CD4-positive, alpha-beta T cell treated with Interferon gamma for 1 hour (primary cell): ENCODE measurements around the gene IFITM10.
A peak's percentile ranks its signal among the peaks of the same experiment; 100 is the strongest.

Source experiments
- DNase-seq: peaks from one replicate; pipeline ENCODE4 v3.0.0-alpha.2; 2020

IFITM10 gene

GRCh38 chr11:1762537-1763302, 12.3 kb upstream of the IFITM10 start:
- no peak for DNase-seq

GRCh38 chr11:1761857-1762536, 11.6 kb upstream of the IFITM10 start:
- no peak for DNase-seq

- DNase-seq: no peak
These were observed 10.9 kb upstream of the IFITM10 start for GRCh38 chr11:1761110-1761856.

- peak; percentile 82 for DNase-seq
These were observed 10.1 kb upstream of the IFITM10 start for GRCh38 chr11:1760351-1761109.

GRCh38 chr11:1759851-1760220, 9.4 kb upstream of the IFITM10 start:
- DNase-seq: no peak

GRCh38 chr11:1759151-1759850, 8.9 kb upstream of the IFITM10 start:
- DNase-seq: no peak

- DNase-seq: no peak
These were observed 8.3 kb upstream of the IFITM10 start for GRCh38 chr11:1758611-1759150.

GRCh38 chr11:1757861-1758610, 7.6 kb upstream of the IFITM10 start:
- DNase-seq: peak; percentile 46

GRCh38 chr11:1756791-1757771, 6.7 kb upstream of the IFITM10 start:
- no peak for DNase-seq

GRCh38 chr11:1755692-1756561, 5.5 kb upstream of the IFITM10 start:
- DNase-seq: no peak

- no peak for DNase-seq
These were observed 4.9 kb upstream of the IFITM10 start for GRCh38 chr11:1755344-1755691.

GRCh38 chr11:1754376-1755150, 4.2 kb upstream of the IFITM10 start:
- DNase-seq: no peak

GRCh38 chr11:1753929-1754305, 3.5 kb upstream of the IFITM10 start:
- DNase-seq: no peak

GRCh38 chr11:1753229-1753928, 3.0 kb upstream of the IFITM10 start:
- no peak for DNase-seq

GRCh38 chr11:1752907-1753228, 2.5 kb upstream of the IFITM10 start:
- DNase-seq: no peak

GRCh38 chr11:1751999-1752906, 1.9 kb upstream of the IFITM10 start:
- DNase-seq: no peak

- DNase-seq: no peak
These were observed 1.1 kb upstream of the IFITM10 start for GRCh38 chr11:1751531-1751921.
